Measurements from ENCODE around the gene MEAF6.

- TF ChIP-seq POLR2A (IDR thresholded peaks at IDR 0.05; ENCODE audit: low read depth, low read length) (no peak), CTCF (IDR thresholded peaks at IDR 0.05; ENCODE audit: extremely low read depth in 1 of 2, insufficient read depth in 1 of 2, low read depth in 1 of 2, low read length in 2 of 2) (no peak), POLR2AphosphoS5 (IDR thresholded peaks at IDR 0.05; ENCODE audit: insufficient read depth, low read depth, low read length) (no peak), EZH2 (IDR thresholded peaks at IDR 0.05; ENCODE audit: borderline replicate concordance, low read depth, low read length, severe bottlenecking) (no peak), MYC (IDR thresholded peaks at IDR 0.05; ENCODE audit: low read depth, low read length) (no peak), MAX (IDR thresholded peaks at IDR 0.05; ENCODE audit: insufficient read depth, insufficient read length) (no peak)
Measured at GRCh38 chr1:37478890-37479254, 35.7 kb downstream of the MEAF6 start.

All from endothelial cell of umbilical vein (primary cell).